ENCODE data around the gene TCEAL8. TPM values are rescaled to one million over a fixed set of nuclear protein-coding genes. Genes with fewer than 3 reads are reported as not detected.

TCEAL8 gene
- total and polyA plus RNA-seq, 10 of the 15 experiments (the other 5 are each of a cell fraction or from before 2014, with no cell fraction given): 28.4 to 123 (median 58.7) TPM

DNA sequence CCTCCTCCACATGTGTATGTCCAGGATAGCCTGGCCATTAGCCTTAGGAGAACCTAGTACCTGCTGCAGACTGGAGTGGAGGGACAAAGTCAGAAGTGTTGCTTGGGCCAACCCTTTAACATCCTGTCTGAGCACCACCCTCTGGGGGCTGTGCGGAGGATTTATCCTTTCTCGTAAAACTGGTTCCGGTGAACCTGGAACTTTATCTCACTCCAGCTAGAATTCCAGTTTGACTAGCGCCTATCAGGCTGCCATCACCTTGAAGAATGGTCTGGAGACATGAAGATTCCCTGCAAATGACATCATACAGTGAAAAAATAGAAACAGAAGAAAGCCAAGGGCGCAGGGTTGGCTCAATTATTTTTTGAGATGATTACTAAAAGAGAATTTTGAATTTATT is 4.0 kb downstream of the TCEAL8 start:
- intact Hi-C loops (cut with micrococcal nuclease; ENCODE audit: unreplicated experiment) (no loop called here), in situ Hi-C loops (cut with MboI) (no loop called here)
- H3K4me3 ChIP-seq: no peak overlapping the region
- no peaks in the 10 kb centered on the region for H3K27me3 ChIP-seq (replicated peaks in 1 of 2; ENCODE audit: control insufficient read depth in 2 of 2, insufficient read depth in 2 of 2, low read length in 1 of 2)
- SMC1A ChIA-PET (ENCODE audit: uncharacterized antibody, unreplicated experiment): no interaction called here
- TF ChIP-seq ASH2L (IDR thresholded peaks at IDR 0.05; ENCODE audit: borderline replicate concordance, low read depth) (no peak), HDAC6 (IDR thresholded peaks at IDR 0.05; ENCODE audit: unreplicated experiment) (no peak), YBX1 (IDR thresholded peaks at IDR 0.05) (no peak), BRCA1 (IDR thresholded peaks at IDR 0.05; ENCODE audit: low read depth, low read length) (no peak), POU2F2 (IDR thresholded peaks at IDR 0.05; ENCODE audit: borderline replicate concordance, low read depth, low read length) (no peak), CBFB (IDR thresholded peaks at IDR 0.05; ENCODE audit: low read depth) (no peak), SMAD1 (IDR thresholded peaks at IDR 0.05; ENCODE audit: low read depth, partially characterized antibody) (no peak), SP1 (IDR thresholded peaks at IDR 0.05; ENCODE audit: low read depth, low read length) (no peak), MEF2B (IDR thresholded peaks at IDR 0.05; ENCODE audit: partially characterized antibody, poor library complexity, severe bottlenecking) (no peak), CREM (IDR thresholded peaks at IDR 0.05; ENCODE audit: low read depth) (no peak), MYC (IDR thresholded peaks at IDR 0.05; ENCODE audit: insufficient read depth, insufficient read length, insufficient replicate concordance, low read length, severe bottlenecking) (no peak), MTA2 (IDR thresholded peaks at IDR 0.05; ENCODE audit: low read depth) (no peak), FOXK2 (IDR thresholded peaks at IDR 0.05) (no peak), TCF12 (IDR thresholded peaks at IDR 0.05; ENCODE audit: low read depth, low read length) (no peak)
- TF ChIP-seq, protein P1, sequence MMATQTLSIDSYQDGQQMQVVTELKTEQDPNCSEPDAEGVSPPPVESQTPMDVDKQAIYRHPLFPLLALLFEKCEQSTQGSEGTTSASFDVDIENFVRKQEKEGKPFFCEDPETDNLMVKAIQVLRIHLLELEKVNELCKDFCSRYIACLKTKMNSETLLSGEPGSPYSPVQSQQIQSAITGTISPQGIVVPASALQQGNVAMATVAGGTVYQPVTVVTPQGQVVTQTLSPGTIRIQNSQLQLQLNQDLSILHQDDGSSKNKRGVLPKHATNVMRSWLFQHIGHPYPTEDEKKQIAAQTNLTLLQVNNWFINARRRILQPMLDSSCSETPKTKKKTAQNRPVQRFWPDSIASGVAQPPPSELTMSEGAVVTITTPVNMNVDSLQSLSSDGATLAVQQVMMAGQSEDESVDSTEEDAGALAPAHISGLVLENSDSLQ (IDR thresholded peaks at IDR 0.05): no peak
- TF ChIP-seq, protein P2, sequence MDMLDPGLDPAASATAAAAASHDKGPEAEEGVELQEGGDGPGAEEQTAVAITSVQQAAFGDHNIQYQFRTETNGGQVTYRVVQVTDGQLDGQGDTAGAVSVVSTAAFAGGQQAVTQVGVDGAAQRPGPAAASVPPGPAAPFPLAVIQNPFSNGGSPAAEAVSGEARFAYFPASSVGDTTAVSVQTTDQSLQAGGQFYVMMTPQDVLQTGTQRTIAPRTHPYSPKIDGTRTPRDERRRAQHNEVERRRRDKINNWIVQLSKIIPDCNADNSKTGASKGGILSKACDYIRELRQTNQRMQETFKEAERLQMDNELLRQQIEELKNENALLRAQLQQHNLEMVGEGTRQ (IDR thresholded peaks at IDR 0.05; ENCODE audit: borderline replicate concordance, low read depth, low read length): no peak
- TF ChIP-seq, protein P3, sequence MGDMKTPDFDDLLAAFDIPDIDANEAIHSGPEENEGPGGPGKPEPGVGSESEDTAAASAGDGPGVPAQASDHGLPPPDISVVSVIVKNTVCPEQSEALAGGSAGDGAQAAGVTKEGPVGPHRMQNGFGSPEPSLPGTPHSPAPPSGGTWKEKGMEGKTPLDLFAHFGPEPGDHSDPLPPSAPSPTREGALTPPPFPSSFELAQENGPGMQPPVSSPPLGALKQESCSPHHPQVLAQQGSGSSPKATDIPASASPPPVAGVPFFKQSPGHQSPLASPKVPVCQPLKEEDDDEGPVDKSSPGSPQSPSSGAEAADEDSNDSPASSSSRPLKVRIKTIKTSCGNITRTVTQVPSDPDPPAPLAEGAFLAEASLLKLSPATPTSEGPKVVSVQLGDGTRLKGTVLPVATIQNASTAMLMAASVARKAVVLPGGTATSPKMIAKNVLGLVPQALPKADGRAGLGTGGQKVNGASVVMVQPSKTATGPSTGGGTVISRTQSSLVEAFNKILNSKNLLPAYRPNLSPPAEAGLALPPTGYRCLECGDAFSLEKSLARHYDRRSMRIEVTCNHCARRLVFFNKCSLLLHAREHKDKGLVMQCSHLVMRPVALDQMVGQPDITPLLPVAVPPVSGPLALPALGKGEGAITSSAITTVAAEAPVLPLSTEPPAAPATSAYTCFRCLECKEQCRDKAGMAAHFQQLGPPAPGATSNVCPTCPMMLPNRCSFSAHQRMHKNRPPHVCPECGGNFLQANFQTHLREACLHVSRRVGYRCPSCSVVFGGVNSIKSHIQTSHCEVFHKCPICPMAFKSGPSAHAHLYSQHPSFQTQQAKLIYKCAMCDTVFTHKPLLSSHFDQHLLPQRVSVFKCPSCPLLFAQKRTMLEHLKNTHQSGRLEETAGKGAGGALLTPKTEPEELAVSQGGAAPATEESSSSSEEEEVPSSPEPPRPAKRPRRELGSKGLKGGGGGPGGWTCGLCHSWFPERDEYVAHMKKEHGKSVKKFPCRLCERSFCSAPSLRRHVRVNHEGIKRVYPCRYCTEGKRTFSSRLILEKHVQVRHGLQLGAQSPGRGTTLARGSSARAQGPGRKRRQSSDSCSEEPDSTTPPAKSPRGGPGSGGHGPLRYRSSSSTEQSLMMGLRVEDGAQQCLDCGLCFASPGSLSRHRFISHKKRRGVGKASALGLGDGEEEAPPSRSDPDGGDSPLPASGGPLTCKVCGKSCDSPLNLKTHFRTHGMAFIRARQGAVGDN (IDR thresholded peaks at IDR 0.05): no peak
- TF ChIP-seq, protein P4, sequence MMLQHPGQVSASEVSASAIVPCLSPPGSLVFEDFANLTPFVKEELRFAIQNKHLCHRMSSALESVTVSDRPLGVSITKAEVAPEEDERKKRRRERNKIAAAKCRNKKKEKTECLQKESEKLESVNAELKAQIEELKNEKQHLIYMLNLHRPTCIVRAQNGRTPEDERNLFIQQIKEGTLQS (IDR thresholded peaks at IDR 0.05; ENCODE audit: borderline replicate concordance, extremely low read depth, low read depth, low read length): no peak
- POLR2A ChIA-PET: no interaction called here
- H4K20me1 ChIP-seq (ENCODE audit: control insufficient read depth, insufficient read depth): no peaks in the 10 kb centered on the region; the same call in 1 of the 2 replicates
- no peak for FAIRE-seq
- peaks cover 8% of the 10 kb centered on the region for H3K79me2 ChIP-seq (ENCODE audit: control insufficient read depth, insufficient read depth, low read length)
- no TSS peak for BruUV-seq (replicated peaks)
- H3K36me3 ChIP-seq (ENCODE audit: control insufficient read depth in 2 of 2, insufficient read depth in 2 of 2, low read length in 1 of 2): no peaks in the 10 kb centered on the region
- CTCF ChIA-PET: no interaction called here
- H3K9ac ChIP-seq (ENCODE audit: control insufficient read depth, insufficient read depth, low read length): no peak overlapping the region
- no peak overlapping the region for H2AFZ ChIP-seq (ENCODE audit: control insufficient read depth, low read depth, low read length)
- RAD21 ChIA-PET (ENCODE audit: unreplicated experiment): no interaction called here
- no peak for DNase-seq (ENCODE audit: low read depth, low spot score)
- H3K4me1 ChIP-seq (ENCODE audit: control insufficient read depth, insufficient read depth, low read length): peaks cover 3% of the 10 kb centered on the region; the same call in 1 of the 2 replicates
- no peak overlapping the region for H3K4me2 ChIP-seq (ENCODE audit: control insufficient read depth, insufficient read depth)
- WGBS (ENCODE audit: insufficient coverage, insufficient replicate concordance, low lambda C conversion rate, missing lambda C conversion rate): 82% methylated on average over 5 of the region's 5 CpGs
- no peak for ATAC-seq
- no peak overlapping the region for H3K27ac ChIP-seq (ENCODE audit: control insufficient read depth, insufficient read depth)
- H3K9me3 ChIP-seq (replicated peaks; ENCODE audit: control insufficient read depth, insufficient read depth, low read length): no peaks in the 10 kb centered on the region

Measured in GM12878 (cell line).